RWPE1 (cell line): Measurements from ENCODE around the gene NOS1AP.

ENCODE experiments used
- CTCF ChIA-PET: fragments of 350-600 bp; sonication (Branson Sonifier 250); formaldehyde crosslinking; extraction: SDS; loops from one replicate; lab custom pipeline; 2021; lab: Yijun Ruan, JAX
- POLR2A ChIA-PET: fragments of 400-600 bp; formaldehyde crosslinking; extraction: SDS; loops from one replicate; lab custom pipeline; 2020; ENCODE audit warnings: antibody characterized with exemption; ENCODE audit not compliant: low non-redundant PET; lab: Yijun Ruan, JAX
- DNase-seq: peaks from one replicate; pipeline ENCODE4 v3.0.0; 2012; ENCODE audit warnings: low spot score
- H3K27ac ChIP-seq: fragments of 450-650 bp; 2 replicates; pipeline ENCODE4 v1.5.1; 2017
- TF ChIP-seq, protein P1 (sequence below): fragments of 450-650 bp; conservative IDR thresholded peaks from 2 replicates; pipeline ENCODE4 v1.5.1; 2017; ENCODE audit warnings: low read depth, mild to moderate bottlenecking

Gene NOS1AP

DNA sequence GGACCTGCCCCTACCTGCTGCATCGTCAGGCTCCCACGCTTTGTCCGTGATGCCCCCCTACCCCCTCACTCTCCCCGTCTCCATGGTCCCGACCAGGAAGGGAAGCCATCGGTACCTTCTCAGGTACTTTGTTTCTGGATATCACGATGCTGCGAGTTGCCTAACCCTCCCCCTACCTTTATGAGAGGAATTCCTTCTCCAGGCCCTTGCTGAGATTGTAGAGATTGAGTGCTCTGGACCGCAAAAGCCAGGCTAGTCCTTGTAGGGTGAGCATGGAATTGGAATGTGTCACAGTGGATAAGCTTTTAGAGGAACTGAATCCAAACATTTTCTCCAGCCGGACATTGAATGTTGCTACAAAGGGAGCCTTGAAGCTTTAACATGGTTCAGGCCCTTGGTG lies 298.3 kb downstream of the NOS1AP start:
- TF ChIP-seq, protein P1, sequence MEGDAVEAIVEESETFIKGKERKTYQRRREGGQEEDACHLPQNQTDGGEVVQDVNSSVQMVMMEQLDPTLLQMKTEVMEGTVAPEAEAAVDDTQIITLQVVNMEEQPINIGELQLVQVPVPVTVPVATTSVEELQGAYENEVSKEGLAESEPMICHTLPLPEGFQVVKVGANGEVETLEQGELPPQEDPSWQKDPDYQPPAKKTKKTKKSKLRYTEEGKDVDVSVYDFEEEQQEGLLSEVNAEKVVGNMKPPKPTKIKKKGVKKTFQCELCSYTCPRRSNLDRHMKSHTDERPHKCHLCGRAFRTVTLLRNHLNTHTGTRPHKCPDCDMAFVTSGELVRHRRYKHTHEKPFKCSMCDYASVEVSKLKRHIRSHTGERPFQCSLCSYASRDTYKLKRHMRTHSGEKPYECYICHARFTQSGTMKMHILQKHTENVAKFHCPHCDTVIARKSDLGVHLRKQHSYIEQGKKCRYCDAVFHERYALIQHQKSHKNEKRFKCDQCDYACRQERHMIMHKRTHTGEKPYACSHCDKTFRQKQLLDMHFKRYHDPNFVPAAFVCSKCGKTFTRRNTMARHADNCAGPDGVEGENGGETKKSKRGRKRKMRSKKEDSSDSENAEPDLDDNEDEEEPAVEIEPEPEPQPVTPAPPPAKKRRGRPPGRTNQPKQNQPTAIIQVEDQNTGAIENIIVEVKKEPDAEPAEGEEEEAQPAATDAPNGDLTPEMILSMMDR: no peak
- POLR2A ChIA-PET: no interaction called here
- CTCF ChIA-PET: interaction anchor here (0.6 to 1.7 kb wide), 3 partner anchors 10 to 462 kb away, joined by 4 to 7 read pairs (median 4); no protein-coding TSS in a partner anchor
- no peak for DNase-seq
- H3K27ac ChIP-seq: peak overlapping the region; percentile 68; the same call in 1 of the 2 replicates

DNA sequence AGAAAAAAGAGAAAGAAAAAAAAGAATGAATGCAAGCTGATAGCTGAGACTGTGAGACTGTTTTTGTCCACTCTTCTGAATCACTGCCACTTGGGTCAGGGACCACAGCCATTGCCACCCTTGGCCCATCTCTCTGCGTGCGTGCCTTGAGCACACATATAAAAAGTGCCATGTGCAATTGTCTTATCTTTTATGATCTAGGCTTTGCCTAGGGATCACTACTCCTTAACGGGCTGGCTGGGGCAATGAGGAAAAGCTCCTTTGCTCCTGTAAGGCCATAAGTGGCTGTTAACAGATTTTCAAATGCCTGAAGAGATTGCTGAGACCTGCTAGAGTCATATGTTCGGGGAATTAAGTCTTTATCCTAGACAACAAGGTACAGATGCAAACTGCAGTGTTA lies 299.0 kb downstream of the NOS1AP start:
- TF ChIP-seq, protein P1: no peak
- POLR2A ChIA-PET: interaction anchor here (0.6 kb wide), 1 partner anchor 12 kb away, joined by 3 read pairs; no protein-coding TSS in a partner anchor
- CTCF ChIA-PET: interaction anchor here (0.7 kb wide), 1 partner anchor 303 kb away, joined by 4 read pairs; no protein-coding TSS in a partner anchor
- no peak for DNase-seq
- no peak overlapping the region for H3K27ac ChIP-seq

DNA sequence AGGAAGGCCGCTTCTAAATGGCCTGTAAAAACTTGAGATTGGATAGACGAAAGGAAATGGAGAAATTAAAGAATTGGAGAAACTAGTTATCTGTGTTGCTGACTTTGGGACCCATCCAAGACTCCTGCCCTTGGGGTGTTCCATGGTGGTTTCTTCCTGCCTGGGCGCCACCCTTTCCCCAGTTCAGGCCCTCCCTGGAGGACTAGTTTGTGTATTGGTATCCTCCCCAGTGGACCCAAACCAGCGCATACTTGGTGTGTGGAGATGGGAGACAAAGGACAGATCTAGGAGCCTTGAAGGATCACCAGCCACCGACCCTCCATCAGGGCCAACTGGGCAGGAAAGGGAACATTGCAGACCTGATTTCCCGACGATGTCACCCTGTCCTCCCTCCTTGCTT lies 300.1 kb downstream of the NOS1AP start:
- TF ChIP-seq, protein P1: no peak
- H3K27ac ChIP-seq: no peak overlapping the region
- ChIA-PET CTCF (no interaction called here), POLR2A (no interaction called here)
- no peak for DNase-seq

DNA sequence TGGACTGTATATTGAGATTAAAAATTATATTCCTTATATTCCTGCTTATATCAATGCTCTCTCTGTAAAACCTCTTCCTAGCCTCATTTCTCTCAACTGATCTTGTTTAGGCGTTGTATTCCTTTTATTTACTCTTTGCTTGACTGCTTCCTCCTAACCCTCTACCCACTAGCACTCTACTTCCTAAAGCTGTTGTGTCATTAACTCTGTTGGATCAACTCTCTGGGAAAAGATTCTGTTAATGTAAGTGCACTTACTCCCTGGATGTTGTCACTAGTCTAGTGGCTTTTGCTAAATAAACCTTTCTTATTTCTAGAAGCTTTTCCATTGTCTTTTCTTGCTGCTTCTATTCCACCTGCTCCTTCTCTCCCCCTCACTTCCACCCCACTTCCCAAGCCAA lies 300.7 kb downstream of the NOS1AP start:
- DNase-seq: no peak
- POLR2A ChIA-PET: no interaction called here
- CTCF ChIA-PET: no interaction called here
- H3K27ac ChIP-seq: no peak overlapping the region
- TF ChIP-seq, protein P1: no peak

DNA sequence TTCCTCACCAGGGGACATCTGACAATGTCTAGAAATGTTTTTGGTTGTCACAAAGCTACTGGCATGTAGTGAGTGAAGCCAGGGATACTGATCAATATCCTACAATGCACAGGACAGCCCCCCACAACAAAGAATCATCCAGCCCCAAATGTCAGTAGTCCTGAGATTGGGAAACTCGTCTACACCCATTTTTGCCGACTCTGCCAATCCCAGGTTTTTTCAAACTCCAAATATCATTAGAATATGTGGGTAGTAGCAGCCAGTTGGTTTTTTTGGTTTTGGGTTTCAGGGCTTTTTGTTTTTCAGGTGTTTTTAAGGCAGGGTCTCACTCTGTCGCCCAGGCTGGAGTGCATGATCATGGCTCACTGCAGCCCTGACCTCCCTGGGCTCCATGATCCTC lies 301.2 kb downstream of the NOS1AP start:
- TF ChIP-seq, protein P1: no peak
- ChIA-PET CTCF (interaction anchor here (1.1 kb wide), 1 partner anchor 19 kb away, joined by 3 read pairs; no protein-coding TSS in a partner anchor), POLR2A (interaction anchor here (1.1 kb wide), 1 partner anchor 13 kb away, joined by 3 read pairs; no protein-coding TSS in a partner anchor)
- H3K27ac ChIP-seq: no peak overlapping the region
- no peak for DNase-seq

DNA sequence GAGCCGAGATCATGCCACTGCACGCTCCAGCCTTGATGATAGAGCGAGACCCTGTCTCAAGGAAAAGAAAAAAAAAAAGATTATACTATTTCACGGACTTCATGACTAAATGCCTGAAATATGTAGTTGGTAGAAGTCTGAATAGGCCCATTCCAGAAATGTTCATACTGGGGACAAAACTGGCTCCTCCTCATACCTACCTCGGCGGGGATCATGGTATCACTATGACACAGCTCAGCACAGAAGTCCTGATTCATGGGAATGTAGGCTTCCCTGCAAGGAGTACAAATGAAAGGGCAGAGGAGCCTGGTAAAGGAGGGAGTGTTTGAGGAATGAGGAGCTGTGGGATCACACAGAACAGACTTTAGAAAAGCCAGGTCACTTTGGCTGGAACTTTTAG lies 302.1 kb downstream of the NOS1AP start:
- DNase-seq: peak; percentile 63
- ChIA-PET CTCF (interaction anchor here (1.0 to 1.1 kb wide), 2 partner anchors 10 to 18 kb away, joined by 3 read pairs; partner anchors contain the start of gene C1orf226), POLR2A (interaction anchor here (1.1 kb wide), 1 partner anchor 12 kb away, joined by 3 read pairs; no protein-coding TSS in a partner anchor)
- TF ChIP-seq, protein P1: no peak
- peak overlapping the region; percentile 75 for H3K27ac ChIP-seq
